Fibroblast of mammary gland (primary cell): ENCODE data around the gene SMTNL1.

Experiments
- DNase-seq: peaks from one replicate; pipeline ENCODE4 v3.0.0-alpha.2; 2010; ENCODE audit warnings: low read depth
- H3K4me3 ChIP-seq: 2 replicates; pipeline ENCODE4 v1.5.1; 2011; ENCODE audit warnings: low read depth, mild to moderate bottlenecking, low read length, moderate library complexity; ENCODE audit not compliant: control insufficient read depth
- CTCF ChIP-seq: conservative IDR thresholded peaks from 2 replicates; pipeline ENCODE4 v1.5.1; 2011; ENCODE audit warnings: low read depth, low read length, inconsistent platforms; ENCODE audit not compliant: control insufficient read depth, insufficient read depth

The SMTNL1 gene

GRCh38 chr11:57574061-57574460, 36.7 kb downstream of the SMTNL1 start:
- no peak for DNase-seq
- TF ChIP-seq CTCF, result no peak
- H3K4me3 ChIP-seq, result no peak overlapping the region

- DNase-seq, result no peak
- TF ChIP-seq CTCF, result no peak
- no peak overlapping the region for H3K4me3 ChIP-seq
Observed at GRCh38 chr11:57584341-57584740, 46.9 kb downstream of the SMTNL1 start.

- no peak overlapping the region for H3K4me3 ChIP-seq
- DNase-seq, result no peak
- no peak for TF ChIP-seq CTCF
Observed at GRCh38 chr11:57585301-57585700, 47.9 kb downstream of the SMTNL1 start.

GRCh38 chr11:57586711-57587245, 49.4 kb downstream of the SMTNL1 start:
- H3K4me3 ChIP-seq, result no peak overlapping the region
- TF ChIP-seq CTCF, result no peak
- no peak for DNase-seq

- H3K4me3 ChIP-seq, result no peak overlapping the region
- no peak for DNase-seq
- no peak for TF ChIP-seq CTCF
Observed at GRCh38 chr11:57588046-57588710, 50.8 kb downstream of the SMTNL1 start.

GRCh38 chr11:57596266-57596885, 59.0 kb downstream of the SMTNL1 start:
- H3K4me3 ChIP-seq, result no peak overlapping the region
- TF ChIP-seq CTCF, result no peak

GRCh38 chr11:57597461-57597915, 60.1 kb downstream of the SMTNL1 start, which contains the start of gene SERPING1:
TSS of gene SERPING1 (plus strand) at chr11:57597685. CDS start at chr11:57598271, 586 bp downstream.
- DNase-seq, result peak; percentile 79
- H3K4me3 ChIP-seq, result peak within 1 kb of the TSS; percentile 57
- no peak for TF ChIP-seq CTCF

More at GRCh38 chr11:57596266-57596885, 59.0 kb downstream of the SMTNL1 start:
- no peak for DNase-seq
